GM18505 (cell line): ENCODE data around the gene FOXO3.

Experiments used
- ATAC-seq: cut with Tn5 transposase; IDR thresholded peaks from one replicate; pipeline ENCODE4 v1.9.1; 2021; ENCODE audit not compliant: unreplicated experiment
- POLR2A ChIP-seq: IDR thresholded peaks from 4 replicates; pipeline ENCODE4 v1.6.1; 2011; ENCODE audit warnings: borderline replicate concordance; ENCODE audit not compliant: insufficient read depth, insufficient read length; ENCODE audit errors: extremely low read depth

Gene FOXO3

DNA sequence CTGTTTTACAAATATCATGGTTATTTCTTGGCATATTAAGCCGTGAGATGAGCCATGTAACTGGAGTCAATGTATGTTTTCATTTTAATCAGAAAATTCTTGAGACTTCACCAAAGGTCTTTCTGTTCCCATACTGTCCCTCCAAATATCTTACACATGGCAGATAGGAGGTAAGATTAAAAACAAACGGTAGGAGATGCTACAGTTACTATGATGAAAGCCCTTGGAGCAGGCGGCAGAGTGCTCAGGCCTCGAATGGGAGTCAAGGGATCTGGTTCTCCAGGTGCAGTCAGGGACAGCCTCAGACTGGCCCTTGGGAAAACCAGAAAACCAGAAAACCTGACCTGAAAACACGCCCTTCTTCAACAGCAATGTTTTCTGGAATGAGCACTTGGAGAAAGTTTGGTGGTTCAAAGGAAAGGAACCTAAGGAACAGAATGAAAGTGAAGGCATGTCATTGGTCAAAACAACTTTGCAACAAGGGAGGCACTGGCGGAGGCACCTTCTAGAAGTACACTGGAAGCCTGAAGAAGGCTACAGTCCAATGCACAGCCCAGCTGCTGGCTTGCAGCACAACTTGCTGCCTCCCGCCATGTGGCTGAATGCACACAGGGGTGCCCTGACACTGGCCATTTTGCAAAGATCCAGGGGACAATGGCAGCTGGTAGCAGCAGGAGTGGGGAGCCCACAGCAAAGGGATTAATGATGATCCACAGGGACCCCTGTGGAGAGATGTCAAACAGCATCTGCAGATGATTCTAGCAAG is 17.4 kb upstream of the FOXO3 start:
- ATAC-seq: no peak
- no peak for TF ChIP-seq POLR2A

DNA sequence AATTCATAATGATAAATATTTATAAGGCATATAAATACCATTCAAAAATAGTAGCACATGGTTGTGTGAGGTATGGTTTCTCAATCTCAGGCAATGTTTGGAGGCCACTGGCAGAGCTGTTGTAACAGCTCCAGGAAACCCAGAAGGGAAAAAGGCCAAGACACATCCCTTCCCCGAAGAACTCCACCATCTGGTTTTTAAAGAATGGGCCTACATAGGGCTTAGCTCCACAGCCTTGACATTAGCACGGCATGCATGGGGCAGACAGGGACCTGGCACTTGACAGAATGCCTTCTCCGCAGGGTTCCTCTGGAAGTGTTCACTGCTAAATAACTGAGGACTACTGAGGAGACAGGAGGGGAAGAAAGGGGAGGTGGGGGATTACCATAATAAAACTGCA is 16.1 kb upstream of the FOXO3 start:
- no peak for TF ChIP-seq POLR2A

GRCh38 chr6:108546079-108547049 is 14.4 kb upstream of the FOXO3 start:
- ATAC-seq: no peak
- TF ChIP-seq POLR2A: no peak

More for the DNA sequence above, 16.1 kb upstream of the FOXO3 start:
- no peak for ATAC-seq

- no peak for TF ChIP-seq POLR2A
- no peak for ATAC-seq
Measured at GRCh38 chr6:108549241-108549640, 11.5 kb upstream of the FOXO3 start.

GRCh38 chr6:108549741-108550140 is 11.0 kb upstream of the FOXO3 start:
- no peak for ATAC-seq
- TF ChIP-seq POLR2A: no peak

DNA sequence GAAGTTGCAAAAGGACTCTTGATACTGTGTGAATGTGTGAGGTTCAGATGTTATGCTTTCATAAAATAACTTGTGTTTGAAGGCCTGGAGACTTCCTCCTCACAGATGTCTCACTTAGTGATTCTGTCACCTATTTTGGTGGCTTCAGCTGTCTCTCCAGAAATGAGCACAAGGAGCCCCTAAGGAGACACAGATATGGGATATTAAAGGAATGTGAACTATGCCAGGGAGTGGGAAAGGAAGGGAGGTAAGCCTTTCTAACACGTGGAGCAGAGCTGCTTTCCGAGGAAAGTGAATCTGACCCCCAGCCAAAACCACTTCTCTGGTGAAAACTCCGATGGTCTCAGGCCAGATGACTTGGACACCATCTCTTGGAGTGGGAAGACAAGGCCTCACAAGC is 10.5 kb upstream of the FOXO3 start:
- no peak for TF ChIP-seq POLR2A

GRCh38 chr6:108555399-108556052 is 5.2 kb upstream of the FOXO3 start:
- no peak for ATAC-seq
- no peak for TF ChIP-seq POLR2A

More for the DNA sequence above, 10.5 kb upstream of the FOXO3 start:
- ATAC-seq: no peak

- no peak for TF ChIP-seq POLR2A
- ATAC-seq: no peak
Measured at GRCh38 chr6:108556250-108556649, 4.5 kb upstream of the FOXO3 start.

DNA sequence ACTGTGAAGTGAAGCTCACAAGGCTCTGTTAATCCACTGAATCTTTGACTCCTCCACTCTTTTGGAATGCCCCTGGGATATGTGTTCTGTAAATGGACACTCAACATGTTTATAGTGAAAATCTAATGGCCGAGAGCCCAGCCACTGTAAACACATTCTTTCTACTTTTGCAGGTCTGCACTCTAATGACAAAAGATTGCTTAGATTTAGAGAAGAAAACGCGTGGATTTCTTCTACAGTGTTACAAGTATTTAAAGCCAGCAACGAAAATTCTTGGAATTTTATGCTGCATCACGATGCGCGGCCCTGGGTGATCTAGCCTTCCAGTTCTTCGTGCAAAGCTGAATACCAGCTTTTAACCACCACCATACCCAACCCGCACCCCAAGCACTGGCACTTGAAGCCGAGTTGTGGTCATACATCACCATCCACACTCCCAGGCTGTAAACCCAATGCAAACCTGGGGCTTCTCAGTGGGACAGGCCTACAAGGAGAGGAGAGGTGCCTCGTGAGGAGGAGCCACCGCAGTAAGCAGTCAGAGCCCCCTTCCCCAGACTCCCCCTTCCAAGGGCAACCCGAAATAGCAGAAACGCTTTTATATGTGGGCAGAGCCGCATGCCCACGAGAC is 3.7 kb upstream of the FOXO3 start:
- no peak for TF ChIP-seq POLR2A

DNA sequence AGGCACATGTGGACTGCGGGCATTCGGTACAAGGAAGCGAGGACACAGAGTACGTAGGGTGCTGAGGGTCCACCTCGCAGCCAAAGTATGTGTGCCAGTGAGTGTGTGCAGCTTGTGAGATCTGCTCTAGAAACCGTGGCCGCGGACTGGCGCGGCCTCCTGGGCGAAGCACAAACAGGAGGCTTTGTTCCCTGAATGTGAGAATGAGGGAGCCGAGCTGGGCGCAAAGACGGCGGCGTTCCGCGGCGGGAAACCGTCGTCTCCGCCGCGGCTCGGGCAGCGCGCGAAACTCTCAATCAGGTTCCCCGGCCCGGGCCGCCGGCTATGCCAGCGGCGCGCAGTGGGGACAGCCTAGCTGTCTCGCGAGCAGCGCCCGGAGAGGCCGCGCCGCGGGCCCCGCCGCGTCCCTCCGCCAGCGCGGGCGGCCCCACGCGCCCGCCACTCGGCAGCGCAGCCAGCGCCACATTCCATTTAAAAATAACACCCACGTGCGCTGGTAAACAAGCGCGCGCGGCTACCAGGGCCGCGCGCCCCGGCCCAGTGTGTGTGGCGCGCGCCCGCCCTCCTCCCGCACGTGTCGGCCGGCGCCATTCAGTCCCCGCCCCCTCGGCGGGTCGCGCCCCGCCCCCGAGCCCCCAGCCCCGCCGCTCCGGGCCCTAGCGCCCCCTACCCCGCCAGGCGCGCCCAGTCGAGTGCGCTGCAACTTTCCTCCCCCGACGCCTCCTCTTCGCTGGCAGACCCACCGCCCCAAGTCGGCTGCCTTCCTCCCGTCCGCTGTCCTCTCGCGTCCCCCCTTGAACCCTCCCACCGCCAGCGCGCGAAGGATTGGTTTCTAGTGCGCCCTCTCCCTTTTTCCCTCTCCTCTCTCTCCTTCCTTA is 3.0 kb upstream of the FOXO3 start:
- TF ChIP-seq POLR2A: no peak
- ATAC-seq: peak; percentile 27

More for the DNA sequence above, 3.7 kb upstream of the FOXO3 start:
- no peak for ATAC-seq

DNA sequence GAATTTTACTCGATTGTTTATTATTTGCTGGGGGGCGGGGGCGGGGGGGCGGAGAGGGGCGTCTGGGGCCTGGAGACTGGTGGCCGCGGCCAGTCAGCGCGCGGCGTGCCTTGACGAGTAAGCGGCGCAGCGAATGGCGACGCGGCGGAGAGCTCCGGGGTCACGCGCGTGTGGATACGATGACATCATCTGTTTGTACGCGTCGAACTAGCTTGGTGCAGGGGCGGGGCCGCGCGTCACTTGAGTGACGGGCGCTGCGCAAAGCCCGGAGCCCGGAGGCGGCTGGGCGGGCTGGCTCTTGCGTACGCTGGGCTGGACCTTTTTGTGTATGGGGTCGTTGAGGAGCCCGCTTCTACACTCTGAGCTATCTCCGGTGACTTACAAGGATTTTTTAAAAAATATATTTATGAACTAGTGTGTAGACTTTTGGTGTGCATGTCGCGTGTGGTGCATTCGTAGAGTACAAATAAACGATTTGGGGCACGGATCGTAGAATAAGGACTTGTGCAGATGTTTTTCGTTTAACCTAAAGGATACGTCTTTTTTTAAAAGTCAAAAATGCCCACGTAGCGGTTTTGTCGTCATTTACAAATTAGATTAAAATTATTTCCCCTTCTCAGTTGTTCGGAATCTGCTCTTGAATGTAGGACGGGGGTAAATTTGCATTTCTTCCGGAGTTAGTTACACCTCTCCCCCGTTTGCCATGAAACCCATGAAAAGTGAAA is 2.2 kb upstream of the FOXO3 start:
- peak; percentile 49 for ATAC-seq
- TF ChIP-seq POLR2A: no peak

DNA sequence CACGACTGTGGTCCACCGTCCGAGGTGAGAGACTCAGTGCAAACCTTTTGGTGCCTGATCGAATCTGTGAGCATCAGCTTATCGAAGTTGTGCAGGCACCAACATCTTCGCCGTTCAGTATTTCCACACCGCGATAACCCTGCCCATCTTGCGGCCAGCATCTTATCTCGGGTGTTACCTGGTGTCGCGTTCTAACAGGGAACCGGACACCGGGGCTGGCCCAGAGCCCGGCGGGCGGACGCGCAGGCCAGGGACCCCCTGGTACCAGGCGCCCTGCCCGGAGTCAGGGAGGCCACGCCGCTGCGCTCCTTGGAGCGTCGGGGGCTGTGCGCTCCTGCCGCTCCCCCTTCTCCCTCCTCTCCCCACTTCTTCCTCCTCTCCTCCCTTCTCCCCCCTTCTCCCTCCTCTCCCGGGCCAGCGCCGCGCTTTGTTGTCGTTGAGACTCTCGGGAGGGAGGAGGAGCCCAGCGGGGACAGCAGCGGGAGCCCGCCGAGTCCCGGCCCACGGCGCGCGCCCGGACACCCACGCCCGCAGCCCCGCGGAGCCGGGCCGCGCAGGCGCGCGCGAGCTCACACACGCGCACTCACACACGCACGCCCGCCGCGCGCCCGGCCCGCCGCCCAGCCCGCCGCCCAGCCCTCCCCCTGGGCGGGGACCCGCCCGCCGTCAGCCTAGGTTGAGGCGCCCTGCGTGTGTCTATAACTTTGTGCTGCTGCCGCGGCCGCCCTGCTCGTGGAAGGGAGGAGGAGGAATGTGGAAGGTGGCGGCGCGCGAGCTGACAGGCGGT is 1.4 kb upstream of the FOXO3 start:
- TF ChIP-seq POLR2A: peak; percentile 54
- ATAC-seq: peak; percentile 32
